ENCODE results near the gene GAS7. TPM values are rescaled to one million over a fixed set of nuclear protein-coding genes. Genes with fewer than 3 reads are reported as not detected.
A peak's percentile ranks its signal among the peaks of the same experiment; 100 is the strongest.

GAS7 gene
- total and polyA plus RNA-seq, 10 of the 15 experiments (the other 5 are each of a cell fraction or from before 2014, with no cell fraction given): 2.3 to 53.4 (median 24.0) TPM

DNA sequence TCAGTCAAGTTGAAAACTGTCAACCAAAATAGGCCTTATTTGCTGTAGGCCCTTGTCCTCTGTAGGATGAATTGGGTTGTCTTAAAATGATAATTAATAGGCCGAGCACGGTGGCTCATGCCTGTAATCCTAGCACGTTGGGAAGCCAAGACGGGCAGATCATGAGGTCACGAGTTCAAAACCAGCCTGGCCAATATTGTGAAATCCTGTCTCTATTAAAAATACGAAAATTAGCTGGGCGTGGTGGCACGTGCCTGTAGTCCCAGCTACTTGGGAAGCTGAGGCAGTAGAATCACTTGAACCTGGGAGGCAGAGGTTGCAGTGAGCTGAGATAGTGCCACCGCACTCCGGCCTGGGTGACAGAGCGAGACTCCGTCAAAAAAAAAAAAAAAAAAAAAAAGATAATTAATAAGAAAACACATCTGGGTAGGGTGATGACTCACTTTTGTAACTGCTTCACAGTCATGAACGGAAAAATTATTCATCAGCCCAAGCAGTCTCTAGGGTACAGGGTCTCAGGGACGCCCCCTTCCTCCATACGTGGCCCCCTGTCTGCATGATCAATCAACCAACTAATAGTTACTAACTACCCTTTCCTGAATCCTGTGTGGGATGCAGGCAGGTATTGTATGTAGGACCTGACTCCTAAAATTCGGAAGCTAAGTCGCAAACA is 156.4 kb downstream of the GAS7 start:
- peak overlapping the region; percentile 80 for H3K4me2 ChIP-seq (ENCODE audit: control insufficient read depth, insufficient read depth)
- H3K9me3 ChIP-seq (replicated peaks; ENCODE audit: control insufficient read depth, insufficient read depth, low read length): no peaks in the 10 kb centered on the region; the same call in 2 of the 3 replicates
- no TSS peak for BruUV-seq (replicated peaks)
- ATAC-seq (peak; percentile 58), FAIRE-seq (no peak), DNase-seq (ENCODE audit: low read depth, low spot score) (peak; percentile 45)
- H3K27ac ChIP-seq (ENCODE audit: control insufficient read depth, insufficient read depth): peak overlapping the region; percentile 74
- ChIA-PET SMC1A (ENCODE audit: uncharacterized antibody, unreplicated experiment) (interaction anchor here (1.4 kb wide), 1 partner anchor 11 kb away, joined by 4 read pairs; no protein-coding TSS in a partner anchor), CTCF (no interaction called here), RAD21 (ENCODE audit: unreplicated experiment) (no interaction called here), POLR2A (interaction anchor here (0.6 to 1.1 kb wide), 3 partner anchors 9 to 64 kb away, joined by 3 to 5 read pairs (median 3); no protein-coding TSS in a partner anchor)
- no peak overlapping the region for H3K4me3 ChIP-seq
- H3K36me3 ChIP-seq (ENCODE audit: control insufficient read depth in 2 of 2, insufficient read depth in 2 of 2, low read length in 1 of 2): no peaks in the 10 kb centered on the region
- 49% methylated on average over 13 of the region's 17 CpGs for WGBS (ENCODE audit: insufficient coverage, insufficient replicate concordance, low lambda C conversion rate, missing lambda C conversion rate)
- intact Hi-C loops (cut with micrococcal nuclease; ENCODE audit: unreplicated experiment): loop anchor here (2.0 to 5.0 kb wide), 4 partner anchors 17 to 115 kb away; no protein-coding TSS in a partner anchor
- H4K20me1 ChIP-seq (ENCODE audit: control insufficient read depth, insufficient read depth): no peaks in the 10 kb centered on the region
- H3K27me3 ChIP-seq (replicated peaks in 1 of 2; ENCODE audit: control insufficient read depth in 2 of 2, insufficient read depth in 2 of 2, low read length in 1 of 2): no peaks in the 10 kb centered on the region
- H2AFZ ChIP-seq (ENCODE audit: control insufficient read depth, low read depth, low read length): no peak overlapping the region; the same call in 1 of the 2 replicates
- in situ Hi-C loops (cut with MboI): loop anchor here (25.0 kb wide), 1 partner anchor 1080 kb away; the partner anchor contains the start of gene PIK3R5
- H3K9ac ChIP-seq (ENCODE audit: control insufficient read depth, insufficient read depth, low read length): no peak overlapping the region
- H3K79me2 ChIP-seq (ENCODE audit: control insufficient read depth, insufficient read depth, low read length): peaks cover 18% of the 10 kb centered on the region
- H3K4me1 ChIP-seq (ENCODE audit: control insufficient read depth, insufficient read depth, low read length): peaks cover 31% of the 10 kb centered on the region
- TF ChIP-seq, protein P1, sequence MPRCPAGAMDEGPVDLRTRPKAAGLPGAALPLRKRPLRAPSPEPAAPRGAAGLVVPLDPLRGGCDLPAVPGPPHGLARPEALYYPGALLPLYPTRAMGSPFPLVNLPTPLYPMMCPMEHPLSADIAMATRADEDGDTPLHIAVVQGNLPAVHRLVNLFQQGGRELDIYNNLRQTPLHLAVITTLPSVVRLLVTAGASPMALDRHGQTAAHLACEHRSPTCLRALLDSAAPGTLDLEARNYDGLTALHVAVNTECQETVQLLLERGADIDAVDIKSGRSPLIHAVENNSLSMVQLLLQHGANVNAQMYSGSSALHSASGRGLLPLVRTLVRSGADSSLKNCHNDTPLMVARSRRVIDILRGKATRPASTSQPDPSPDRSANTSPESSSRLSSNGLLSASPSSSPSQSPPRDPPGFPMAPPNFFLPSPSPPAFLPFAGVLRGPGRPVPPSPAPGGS (IDR thresholded peaks at IDR 0.05; ENCODE audit: borderline replicate concordance, insufficient read depth, low read depth, low read length, poor library complexity, severe bottlenecking): peak; percentile 23
- TF ChIP-seq, protein P2, sequence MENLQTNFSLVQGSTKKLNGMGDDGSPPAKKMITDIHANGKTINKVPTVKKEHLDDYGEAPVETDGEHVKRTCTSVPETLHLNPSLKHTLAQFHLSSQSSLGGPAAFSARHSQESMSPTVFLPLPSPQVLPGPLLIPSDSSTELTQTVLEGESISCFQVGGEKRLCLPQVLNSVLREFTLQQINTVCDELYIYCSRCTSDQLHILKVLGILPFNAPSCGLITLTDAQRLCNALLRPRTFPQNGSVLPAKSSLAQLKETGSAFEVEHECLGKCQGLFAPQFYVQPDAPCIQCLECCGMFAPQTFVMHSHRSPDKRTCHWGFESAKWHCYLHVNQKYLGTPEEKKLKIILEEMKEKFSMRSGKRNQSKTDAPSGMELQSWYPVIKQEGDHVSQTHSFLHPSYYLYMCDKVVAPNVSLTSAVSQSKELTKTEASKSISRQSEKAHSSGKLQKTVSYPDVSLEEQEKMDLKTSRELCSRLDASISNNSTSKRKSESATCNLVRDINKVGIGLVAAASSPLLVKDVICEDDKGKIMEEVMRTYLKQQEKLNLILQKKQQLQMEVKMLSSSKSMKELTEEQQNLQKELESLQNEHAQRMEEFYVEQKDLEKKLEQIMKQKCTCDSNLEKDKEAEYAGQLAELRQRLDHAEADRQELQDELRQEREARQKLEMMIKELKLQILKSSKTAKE (IDR thresholded peaks at IDR 0.05; ENCODE audit: low read depth, poor library complexity, severe bottlenecking): peak; percentile 42
- TF ChIP-seq MEF2B (IDR thresholded peaks at IDR 0.05; ENCODE audit: partially characterized antibody, poor library complexity, severe bottlenecking): peak; percentile 64
- no peak for TF ChIP-seq BHLHE40 (IDR thresholded peaks at IDR 0.05; ENCODE audit: borderline replicate concordance in 1 of 2, low read depth in 2 of 2, low read length in 1 of 2)
- TF ChIP-seq, protein P3, sequence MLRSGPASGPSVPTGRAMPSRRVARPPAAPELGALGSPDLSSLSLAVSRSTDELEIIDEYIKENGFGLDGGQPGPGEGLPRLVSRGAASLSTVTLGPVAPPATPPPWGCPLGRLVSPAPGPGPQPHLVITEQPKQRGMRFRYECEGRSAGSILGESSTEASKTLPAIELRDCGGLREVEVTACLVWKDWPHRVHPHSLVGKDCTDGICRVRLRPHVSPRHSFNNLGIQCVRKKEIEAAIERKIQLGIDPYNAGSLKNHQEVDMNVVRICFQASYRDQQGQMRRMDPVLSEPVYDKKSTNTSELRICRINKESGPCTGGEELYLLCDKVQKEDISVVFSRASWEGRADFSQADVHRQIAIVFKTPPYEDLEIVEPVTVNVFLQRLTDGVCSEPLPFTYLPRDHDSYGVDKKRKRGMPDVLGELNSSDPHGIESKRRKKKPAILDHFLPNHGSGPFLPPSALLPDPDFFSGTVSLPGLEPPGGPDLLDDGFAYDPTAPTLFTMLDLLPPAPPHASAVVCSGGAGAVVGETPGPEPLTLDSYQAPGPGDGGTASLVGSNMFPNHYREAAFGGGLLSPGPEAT (IDR thresholded peaks at IDR 0.05; ENCODE audit: low read depth): 0 out of 2 replicates have a peak, but pooled peaks have one; percentile 18
- peak; percentile 33; the same call in 1 of the 2 replicates for TF ChIP-seq JUND (IDR thresholded peaks at IDR 0.05; ENCODE audit: low read depth, low read length)
- TF ChIP-seq KDM1A (IDR thresholded peaks at IDR 0.05; ENCODE audit: borderline replicate concordance): no peak
- peak; percentile 58 for TF ChIP-seq ATF7 (IDR thresholded peaks at IDR 0.05; ENCODE audit: low read depth)
- TF ChIP-seq DPF2 (IDR thresholded peaks at IDR 0.05): peak; percentile 57; the same call in 1 of the 2 replicates
- peak; percentile 25; the same call in 1 of the 2 replicates for TF ChIP-seq CREM (IDR thresholded peaks at IDR 0.05; ENCODE audit: low read depth)
- TF ChIP-seq KLF5 (IDR thresholded peaks at IDR 0.05; ENCODE audit: partially characterized antibody): no peak
- TF ChIP-seq, protein P4, sequence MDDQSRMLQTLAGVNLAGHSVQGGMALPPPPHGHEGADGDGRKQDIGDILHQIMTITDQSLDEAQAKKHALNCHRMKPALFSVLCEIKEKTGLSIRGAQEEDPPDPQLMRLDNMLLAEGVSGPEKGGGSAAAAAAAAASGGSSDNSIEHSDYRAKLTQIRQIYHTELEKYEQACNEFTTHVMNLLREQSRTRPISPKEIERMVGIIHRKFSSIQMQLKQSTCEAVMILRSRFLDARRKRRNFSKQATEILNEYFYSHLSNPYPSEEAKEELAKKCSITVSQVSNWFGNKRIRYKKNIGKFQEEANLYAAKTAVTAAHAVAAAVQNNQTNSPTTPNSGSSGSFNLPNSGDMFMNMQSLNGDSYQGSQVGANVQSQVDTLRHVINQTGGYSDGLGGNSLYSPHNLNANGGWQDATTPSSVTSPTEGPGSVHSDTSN (IDR thresholded peaks at IDR 0.05; ENCODE audit: insufficient replicate concordance, low read depth, low read length): no peak
- TF ChIP-seq EED (IDR thresholded peaks at IDR 0.05; ENCODE audit: low read depth): peak; percentile 70
- TF ChIP-seq LARP7 (IDR thresholded peaks at IDR 0.05): no peak
- TF ChIP-seq HCFC1 (IDR thresholded peaks at IDR 0.05; ENCODE audit: low read length): no peak
- peak; percentile 85 for TF ChIP-seq MTA2 (IDR thresholded peaks at IDR 0.05; ENCODE audit: low read depth)
- TF ChIP-seq ZNF384 (IDR thresholded peaks at IDR 0.05; ENCODE audit: borderline replicate concordance, low read depth, low read length): peak; percentile 42; the same call in 1 of the 2 replicates
